Measurements from ENCODE around the gene RPS18.
"Not testable (repeated sequence)": the region's sequence is repeated elsewhere in the genome, so short reads cannot be mapped to it uniquely, and the experiment has no call there.

RPS18 gene

GRCh38 chr6:33271468-33272274 is at the start of gene RPS18, which contains the start of gene VPS52:
Gene RPS18, plus strand, starts transcription at chr6:33272075. Its CDS starts 45 bp downstream, at chr6:33272120.
Gene VPS52, minus strand, starts transcription at chr6:33271876. Its CDS starts 201 bp downstream, at chr6:33271675.
- DNase-seq = peak; percentile 99

GRCh38 chr6:33226503-33227120 is 45.3 kb upstream of the RPS18 start:
- DNase-seq = not testable (repeated sequence)

- no peak for DNase-seq
These were observed 36.6 kb upstream of the RPS18 start for GRCh38 chr6:33235221-33235634.

GRCh38 chr6:33236328-33236727 is 35.5 kb upstream of the RPS18 start:
- no peak for DNase-seq

GRCh38 chr6:33236852-33237251 is 35.0 kb upstream of the RPS18 start:
- DNase-seq = no peak

- DNase-seq = no peak
These were observed 34.1 kb upstream of the RPS18 start for GRCh38 chr6:33237741-33238140.

GRCh38 chr6:33241968-33242367 is 29.9 kb upstream of the RPS18 start:
- DNase-seq = no peak

GRCh38 chr6:33243476-33243875 is 28.4 kb upstream of the RPS18 start:
- no peak for DNase-seq

GRCh38 chr6:33247977-33248642 is 23.8 kb upstream of the RPS18 start:
- DNase-seq = peak; percentile 89

- DNase-seq = peak; percentile 69
These were observed 23.3 kb upstream of the RPS18 start for GRCh38 chr6:33248643-33248931.

- DNase-seq = peak; percentile 100
These were observed 22.7 kb upstream of the RPS18 start for GRCh38 chr6:33248932-33249731.

GRCh38 chr6:33249732-33250630 is 21.9 kb upstream of the RPS18 start:
- peak; percentile 95 for DNase-seq

GRCh38 chr6:33250731-33251130 is 21.1 kb upstream of the RPS18 start:
- DNase-seq = no peak

GRCh38 chr6:33251395-33252012 is 20.4 kb upstream of the RPS18 start:
- DNase-seq = no peak

- DNase-seq = peak; percentile 53
These were observed 19.1 kb upstream of the RPS18 start for GRCh38 chr6:33252759-33253158.

- no peak for DNase-seq
These were observed 17.3 kb upstream of the RPS18 start for GRCh38 chr6:33254591-33254990.

- DNase-seq = no peak
These were observed 12.8 kb upstream of the RPS18 start for GRCh38 chr6:33259032-33259431.

- DNase-seq = not testable (repeated sequence)
These were observed 9.4 kb upstream of the RPS18 start for GRCh38 chr6:33262490-33262889.

- no peak for DNase-seq
These were observed 7.9 kb upstream of the RPS18 start for GRCh38 chr6:33264015-33264414.

- no peak for DNase-seq
These were observed 783 bp upstream of the RPS18 start for GRCh38 chr6:33271117-33271467.

- DNase-seq = no peak
These were observed 627 bp downstream of the RPS18 start for GRCh38 chr6:33272275-33273128.
